ENCODE measurements around the gene TRANK1.

TRANK1 gene

GRCh38 chr3:36833160-36833814 is 111.6 kb downstream of the TRANK1 start:
- DNase-seq: no peak

- no peak for DNase-seq
Observed at GRCh38 chr3:36832406-36832805, 112.4 kb downstream of the TRANK1 start.

- DNase-seq: no peak
Observed at GRCh38 chr3:36827133-36827532, 117.7 kb downstream of the TRANK1 start.

- no peak for DNase-seq
Observed at GRCh38 chr3:36826240-36826639, 118.6 kb downstream of the TRANK1 start.

GRCh38 chr3:36824443-36824842 is 120.4 kb downstream of the TRANK1 start:
- no peak for DNase-seq

GRCh38 chr3:36823806-36824205 is 121.0 kb downstream of the TRANK1 start:
- DNase-seq: no peak

GRCh38 chr3:36820083-36820482 is 124.8 kb downstream of the TRANK1 start:
- no peak for DNase-seq

GRCh38 chr3:36817806-36818533 is 126.9 kb downstream of the TRANK1 start:
- DNase-seq: no peak

- no peak for DNase-seq
Observed at GRCh38 chr3:36815375-36815774, 129.5 kb downstream of the TRANK1 start.

- DNase-seq: no peak
Observed at GRCh38 chr3:36814776-36815175, 130.1 kb downstream of the TRANK1 start.

- no peak for DNase-seq
Observed at GRCh38 chr3:36814066-36814717, 130.7 kb downstream of the TRANK1 start.

GRCh38 chr3:36813305-36813704 is 131.5 kb downstream of the TRANK1 start:
- DNase-seq: no peak

- DNase-seq: no peak
Observed at GRCh38 chr3:36812240-36812639, 132.6 kb downstream of the TRANK1 start.

- DNase-seq: no peak
Observed at GRCh38 chr3:36811768-36812167, 133.1 kb downstream of the TRANK1 start.

GRCh38 chr3:36804295-36805055 is 140.4 kb downstream of the TRANK1 start:
- DNase-seq: peak; percentile 10

- no peak for DNase-seq
Observed at GRCh38 chr3:36803091-36803791, 141.6 kb downstream of the TRANK1 start.

- no peak for DNase-seq
Observed at GRCh38 chr3:36800533-36801116, 144.2 kb downstream of the TRANK1 start.

- DNase-seq: no peak
Observed at GRCh38 chr3:36796881-36797280, 148.0 kb downstream of the TRANK1 start.

- DNase-seq: no peak
Observed at GRCh38 chr3:36796161-36796560, 148.7 kb downstream of the TRANK1 start.

- DNase-seq: no peak
Observed at GRCh38 chr3:36795622-36796021, 149.2 kb downstream of the TRANK1 start.

GRCh38 chr3:36792342-36792741 is 152.5 kb downstream of the TRANK1 start:
- no peak for DNase-seq

GRCh38 chr3:36790765-36791164 is 154.1 kb downstream of the TRANK1 start:
- no peak for DNase-seq
